Prostate gland (tissue), 2 donors: ENCODE measurements around the gene VPS45. TPM values are rescaled to one million over a fixed set of nuclear protein-coding genes. Genes with fewer than 3 reads are reported as not detected.

Source experiments
- DNase-seq: peaks from one replicate; pipeline ENCODE4 v3.0.0-alpha.2; 2019; ENCODE audit warnings: low spot score
- H3K27ac ChIP-seq, 2 donors: fragments of 200-600 bp; sonication (generic); 2 replicates each; pipeline ENCODE4 v1.5.1; 2017 to 2019
- H3K27me3 ChIP-seq: fragments of 200-600 bp; sonication (generic); replicated peaks from 2 replicates; pipeline ENCODE4 v1.5.1; 2019; ENCODE audit not compliant: insufficient read depth
- H3K36me3 ChIP-seq, 2 donors: fragments of 200-600 bp; sonication (generic); 1 replicate in 1 of 2; 2 replicates in 1 of 2; pipeline versions ENCODE4 v1.5.1 to v1.8.1; 2017 to 2019
- H3K4me1 ChIP-seq: fragments of 200-600 bp; sonication (generic); replicated peaks from 2 replicates; pipeline ENCODE4 v1.5.1; 2019
- H3K4me3 ChIP-seq, 2 donors: fragments of 200-600 bp; sonication (generic); 2 replicates each; pipeline ENCODE4 v1.5.1; 2017 to 2019
- H3K9me3 ChIP-seq: fragments of 200-600 bp; sonication (generic); 2 replicates; pipeline ENCODE4 v1.5.1; 2017
- POLR2A ChIP-seq: fragments of 450-650 bp; IDR thresholded peaks from one replicate; pipeline ENCODE4 v1.6.1; 2016; ENCODE audit warnings: antibody characterized with exemption, mild to moderate bottlenecking
- POLR2AphosphoS5 ChIP-seq: sonication (generic); formaldehyde crosslinking; IDR thresholded peaks from one replicate; pipeline ENCODE4 v1.6.1; 2017; ENCODE audit warnings: antibody characterized with exemption
- WGBS: methylation state at CpG from one replicate; pipeline ENCODE4 v1.1.5; 2018; 5-methylcytosine and 5-hydroxymethylcytosine counted together
- intact Hi-C: fragments of 100-400 bp; cut with DNase I; formaldehyde crosslinking; loops from one replicate; pipeline ENCODE4 v1.14.2; 2022
- total RNA-seq, 2 donors: library from RNA; depleted of rRNA; stranded (reverse); fragments of >200 nt; gene quantifications; one replicate each; pipeline ENCODE4 v1.1.0, GENCODE V29; 2016
- TF ChIP-seq, protein P1 (sequence below), 4 experiments: fragments of 200-600 bp in 2 of 4; fragments of 450-650 bp in 2 of 4; sonication (generic) in 2 of 4; IDR thresholded peaks; 1 replicate in 3 of 4; 2 replicates in 1 of 4; pipeline ENCODE4 v1.5.1; 2016 to 2019; ENCODE audit warnings: antibody characterized with exemption in 4 of 4, mild to moderate bottlenecking in 2 of 4, moderate library complexity in 2 of 4

Gene VPS45
- total RNA-seq, 2 donors from 2014 or later: 29.6 to 33.3 TPM

DNA sequence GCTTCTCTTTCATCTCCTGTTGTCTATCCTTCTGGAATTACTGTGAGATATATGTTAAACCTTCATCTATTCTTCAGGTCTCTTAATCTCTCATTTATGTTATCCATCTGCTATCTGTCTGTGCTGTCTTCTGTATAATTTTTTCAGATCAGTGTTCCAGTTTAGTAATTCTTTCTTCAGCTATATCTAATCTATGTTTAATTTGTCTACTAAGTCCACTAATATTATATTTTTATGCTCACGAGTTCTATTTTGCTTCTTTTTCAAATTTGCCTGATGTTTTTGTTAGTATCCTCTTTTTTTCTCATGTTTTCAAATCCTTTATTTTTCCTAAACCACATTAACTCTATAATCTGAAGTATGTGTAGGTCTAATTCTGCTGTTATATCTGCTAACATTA lies 47.5 kb downstream of the VPS45 start:
- H3K9me3 ChIP-seq: no peaks in the 10 kb centered on the region
- no peak overlapping the region for H3K4me3 ChIP-seq
- intact Hi-C loops: no loop called here
- H3K36me3 ChIP-seq: no peaks in the 10 kb centered on the region
- no peaks in the 10 kb centered on the region for H3K4me1 ChIP-seq
- DNase-seq: no peak
- WGBS: 100% methylated on average over 1 of the region's 1 CpG
- no peak overlapping the region for H3K27ac ChIP-seq
- no peaks in the 10 kb centered on the region for H3K27me3 ChIP-seq
- TF ChIP-seq POLR2A: no peak
- TF ChIP-seq, protein P1, sequence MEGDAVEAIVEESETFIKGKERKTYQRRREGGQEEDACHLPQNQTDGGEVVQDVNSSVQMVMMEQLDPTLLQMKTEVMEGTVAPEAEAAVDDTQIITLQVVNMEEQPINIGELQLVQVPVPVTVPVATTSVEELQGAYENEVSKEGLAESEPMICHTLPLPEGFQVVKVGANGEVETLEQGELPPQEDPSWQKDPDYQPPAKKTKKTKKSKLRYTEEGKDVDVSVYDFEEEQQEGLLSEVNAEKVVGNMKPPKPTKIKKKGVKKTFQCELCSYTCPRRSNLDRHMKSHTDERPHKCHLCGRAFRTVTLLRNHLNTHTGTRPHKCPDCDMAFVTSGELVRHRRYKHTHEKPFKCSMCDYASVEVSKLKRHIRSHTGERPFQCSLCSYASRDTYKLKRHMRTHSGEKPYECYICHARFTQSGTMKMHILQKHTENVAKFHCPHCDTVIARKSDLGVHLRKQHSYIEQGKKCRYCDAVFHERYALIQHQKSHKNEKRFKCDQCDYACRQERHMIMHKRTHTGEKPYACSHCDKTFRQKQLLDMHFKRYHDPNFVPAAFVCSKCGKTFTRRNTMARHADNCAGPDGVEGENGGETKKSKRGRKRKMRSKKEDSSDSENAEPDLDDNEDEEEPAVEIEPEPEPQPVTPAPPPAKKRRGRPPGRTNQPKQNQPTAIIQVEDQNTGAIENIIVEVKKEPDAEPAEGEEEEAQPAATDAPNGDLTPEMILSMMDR (IDR thresholded peaks at IDR 0.05): no peak
- no peak for TF ChIP-seq POLR2AphosphoS5

DNA sequence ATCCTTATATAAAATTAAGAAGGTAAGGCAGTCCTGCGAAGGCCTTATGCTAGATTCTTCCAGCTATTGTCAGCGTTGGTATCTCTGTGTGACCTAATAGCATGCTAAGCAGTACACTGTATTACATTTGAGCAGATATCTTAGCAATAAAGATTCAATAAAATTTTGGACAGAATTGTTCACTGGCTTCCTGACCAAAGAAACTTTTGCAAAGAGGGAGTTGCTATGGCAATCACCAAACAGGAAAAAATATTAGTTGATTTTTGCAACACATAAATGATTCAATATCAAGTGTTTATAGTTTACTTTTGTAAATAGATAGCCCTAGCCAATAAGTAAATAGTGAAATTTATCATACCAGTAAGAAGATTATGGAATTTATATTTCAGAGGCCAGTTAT lies 51.1 kb downstream of the VPS45 start:
- Histone ChIP-seq H3K27ac (no peak overlapping the region), H3K27me3 (no peaks in the 10 kb centered on the region), H3K36me3 (no peaks in the 10 kb centered on the region), H3K4me3 (no peak overlapping the region), H3K4me1 (no peaks in the 10 kb centered on the region), H3K9me3 (no peaks in the 10 kb centered on the region)
- WGBS: 85% methylated on average over 2 of the region's 2 CpGs
- TF ChIP-seq, protein P1 (IDR thresholded peaks at IDR 0.05): no peak
- TF ChIP-seq POLR2A (no peak), POLR2AphosphoS5 (no peak)
- intact Hi-C loops: no loop called here
- DNase-seq: no peak

DNA sequence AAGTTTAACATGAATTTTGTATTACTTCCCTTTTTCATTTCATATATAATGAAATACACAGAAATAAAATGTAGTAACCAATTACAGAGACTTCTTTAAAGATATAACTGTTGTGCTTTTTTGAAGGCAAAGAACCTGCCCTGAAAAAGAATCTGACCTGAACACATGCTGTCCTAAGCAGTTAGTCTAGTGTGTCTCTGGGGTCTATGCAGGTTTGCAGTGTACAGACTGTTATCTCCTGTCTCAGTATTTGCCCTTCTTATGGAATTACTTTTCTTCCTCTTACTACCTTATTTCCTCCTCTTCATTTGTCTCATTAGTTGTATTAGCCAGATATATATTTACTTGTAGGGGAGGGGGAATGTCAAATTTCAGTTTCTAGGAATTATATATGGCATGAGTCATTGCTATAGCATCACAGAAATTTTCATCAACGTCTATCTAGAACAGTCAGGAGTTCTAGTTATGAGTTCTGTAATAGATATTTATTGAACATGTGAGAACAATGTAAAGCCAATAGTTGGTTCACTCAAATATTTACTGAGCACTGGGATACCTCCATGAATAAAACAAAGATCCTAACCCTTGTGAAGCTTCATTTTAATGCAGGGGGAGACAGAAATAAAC lies 53.8 kb downstream of the VPS45 start:
- Histone ChIP-seq H3K27me3 (no peaks in the 10 kb centered on the region), H3K4me3 (no peak overlapping the region), H3K4me1 (no peaks in the 10 kb centered on the region), H3K36me3 (no peaks in the 10 kb centered on the region), H3K27ac (no peak overlapping the region), H3K9me3 (no peaks in the 10 kb centered on the region)
- DNase-seq: no peak
- no peak for TF ChIP-seq POLR2A
- TF ChIP-seq POLR2AphosphoS5: no peak
- TF ChIP-seq, protein P1 (IDR thresholded peaks at IDR 0.05): no peak
- 22% methylated on average over 1 of the region's 1 CpG for WGBS
- intact Hi-C loops: no loop called here

DNA sequence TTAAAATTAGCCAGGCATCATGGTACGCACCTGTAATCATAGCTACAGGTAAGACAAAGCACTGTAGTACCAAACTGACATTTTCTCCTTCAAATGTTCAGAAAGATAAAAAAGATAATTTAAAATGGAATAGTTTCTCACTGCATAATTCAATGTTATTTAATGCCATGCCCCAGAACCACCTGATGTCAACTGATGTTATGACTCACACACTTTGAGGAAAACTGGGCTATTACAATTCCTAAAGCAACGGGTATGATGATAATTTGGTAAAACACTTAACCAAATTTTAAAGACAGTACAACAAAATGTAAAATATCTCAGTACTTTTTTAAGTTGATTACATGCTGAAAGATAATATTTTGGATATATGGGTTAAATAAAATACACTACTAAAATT lies 59.2 kb downstream of the VPS45 start:
- no peak overlapping the region for H3K4me3 ChIP-seq
- no peaks in the 10 kb centered on the region for H3K36me3 ChIP-seq
- TF ChIP-seq POLR2AphosphoS5 (no peak), POLR2A (no peak)
- TF ChIP-seq, protein P1 (IDR thresholded peaks at IDR 0.05): no peak
- intact Hi-C loops: no loop called here
- DNase-seq: no peak
- H3K9me3 ChIP-seq: no peaks in the 10 kb centered on the region
- no peak overlapping the region for H3K27ac ChIP-seq
- H3K27me3 ChIP-seq: no peaks in the 10 kb centered on the region
- no peaks in the 10 kb centered on the region for H3K4me1 ChIP-seq
- WGBS: 87% methylated on average over 2 of the region's 2 CpGs

DNA sequence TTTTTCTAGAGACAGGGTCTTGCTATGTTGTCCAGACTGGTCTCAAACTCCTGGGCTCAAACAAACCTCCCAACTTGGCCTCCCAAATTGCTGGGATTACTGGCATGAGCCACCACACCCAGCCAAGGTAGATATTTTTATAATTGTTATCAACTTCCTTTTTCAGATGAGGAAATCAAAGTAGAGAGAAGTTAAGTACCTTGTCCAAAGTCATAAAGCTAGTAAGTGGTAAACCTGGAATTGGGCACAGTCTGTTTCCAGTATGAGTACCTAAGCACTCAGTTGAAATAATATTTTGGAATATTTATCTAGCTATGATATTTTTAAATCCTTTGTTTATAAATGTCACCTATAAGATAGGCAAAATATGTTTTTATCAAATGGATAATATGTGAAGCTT lies 59.9 kb downstream of the VPS45 start:
- H3K27ac ChIP-seq: no peak overlapping the region
- no peaks in the 10 kb centered on the region for H3K36me3 ChIP-seq
- no peak for TF ChIP-seq POLR2AphosphoS5
- TF ChIP-seq, protein P1 (IDR thresholded peaks at IDR 0.05): no peak
- TF ChIP-seq POLR2A: no peak
- H3K4me1 ChIP-seq: no peaks in the 10 kb centered on the region
- H3K9me3 ChIP-seq: no peaks in the 10 kb centered on the region
- no peak overlapping the region for H3K4me3 ChIP-seq
- intact Hi-C loops: no loop called here
- no peaks in the 10 kb centered on the region for H3K27me3 ChIP-seq
- no peak for DNase-seq
